ENCODE measurements around the gene GATAD2A. TPM values are rescaled to one million over a fixed set of nuclear protein-coding genes. Genes with fewer than 3 reads are reported as not detected.

Gene GATAD2A
- total RNA-seq, 1 donor from 2014 or later, result 84.0 TPM

- ATAC-seq (peak in 1 of 2 donors; percentile 8), DNase-seq (no peak)
- H3K9me3 ChIP-seq, result no peaks in the 10 kb centered on the region
- H3K4me3 ChIP-seq, result no peak overlapping the region
- peak overlapping the region; percentile 18 for H3K27ac ChIP-seq
- intact Hi-C loops (cut with DNase I), result no loop called here
- peak; percentile 35 for TF ChIP-seq CTCF (IDR thresholded peaks at IDR 0.05)
- peaks cover 57% of the 10 kb centered on the region for H3K4me1 ChIP-seq
- H3K27me3 ChIP-seq (ENCODE audit: low read depth), result no peaks in the 10 kb centered on the region
- H3K36me3 ChIP-seq, result peaks cover 23% of the 10 kb centered on the region
Measured at GRCh38 chr19:19475849-19476828, 70.7 kb downstream of the GATAD2A start.

GRCh38 chr19:19477705-19478383, 72.4 kb downstream of the GATAD2A start:
- no peak overlapping the region for H3K4me3 ChIP-seq
- intact Hi-C loops (cut with DNase I), result no loop called here
- H3K36me3 ChIP-seq, result peaks cover 22% of the 10 kb centered on the region
- ATAC-seq (peak; percentile 71 to 81), DNase-seq (no peak)
- H3K27ac ChIP-seq, result peak overlapping the region; percentile 14
- no peaks in the 10 kb centered on the region for H3K9me3 ChIP-seq
- no peaks in the 10 kb centered on the region for H3K27me3 ChIP-seq (ENCODE audit: low read depth)
- no peak for TF ChIP-seq CTCF (IDR thresholded peaks at IDR 0.05)
- H3K4me1 ChIP-seq, result peaks cover 40% of the 10 kb centered on the region

- Histone ChIP-seq H3K9me3 (no peaks in the 10 kb centered on the region), H3K27me3 (ENCODE audit: low read depth) (no peaks in the 10 kb centered on the region), H3K27ac (no peak overlapping the region), H3K4me1 (peaks cover 35% of the 10 kb centered on the region), H3K36me3 (peaks cover 28% of the 10 kb centered on the region), H3K4me3 (no peak overlapping the region)
- ATAC-seq (no peak), DNase-seq (no peak)
- intact Hi-C loops (cut with DNase I), result no loop called here
- TF ChIP-seq CTCF (IDR thresholded peaks at IDR 0.05), result no peak
Measured at GRCh38 chr19:19480688-19481087, 75.2 kb downstream of the GATAD2A start.

GRCh38 chr19:19482809-19483596, 77.5 kb downstream of the GATAD2A start:
- TF ChIP-seq CTCF (IDR thresholded peaks at IDR 0.05), result no peak
- Histone ChIP-seq H3K4me3 (no peak overlapping the region), H3K27ac (no peak overlapping the region), H3K27me3 (ENCODE audit: low read depth) (no peaks in the 10 kb centered on the region), H3K4me1 (peaks cover 34% of the 10 kb centered on the region), H3K9me3 (no peaks in the 10 kb centered on the region), H3K36me3 (peaks cover 32% of the 10 kb centered on the region)
- ATAC-seq (no peak), DNase-seq (no peak)
- intact Hi-C loops (cut with DNase I), result no loop called here
